PFSK-1 (cell line): Measurements from ENCODE around the gene HOXC10.

ENCODE experiments used
- FOXP2 ChIP-seq: optimal IDR thresholded peaks from 2 replicates; pipeline ENCODE3; 2011; ENCODE audit warnings: borderline replicate concordance, control low read depth, inconsistent platforms; ENCODE audit not compliant: insufficient read depth; ENCODE audit errors: extremely low read length, extremely low read depth
- POLR2AphosphoS5 ChIP-seq: IDR thresholded peaks from 2 replicates; pipeline ENCODE4 v1.6.1; 2012; ENCODE audit warnings: low read depth, mild to moderate bottlenecking, control low read depth, low read length, moderate library complexity
- REST ChIP-seq, 2 experiments: IDR thresholded peaks; 2 replicates each; pipeline versions ENCODE4 v1.6.1 to v1.8.0; 2011 to 2012; ENCODE audit warnings: low read depth in 2 of 2, low read length in 2 of 2, control low read depth in 1 of 2, inconsistent platforms in 1 of 2, mild to moderate bottlenecking in 1 of 2, moderate library complexity in 1 of 2; ENCODE audit not compliant: insufficient read depth in 1 of 2
- SIN3A ChIP-seq: IDR thresholded peaks from 2 replicates; pipeline ENCODE4 v1.6.1; 2012; ENCODE audit warnings: mild to moderate bottlenecking, low read length, moderate library complexity, borderline replicate concordance; ENCODE audit not compliant: insufficient read depth
- TAF1 ChIP-seq: IDR thresholded peaks from 2 replicates; pipeline ENCODE4 v1.6.1; 2012; ENCODE audit warnings: low read length, control low read depth, borderline replicate concordance; ENCODE audit not compliant: insufficient read depth

GRCh38 chr12:54019091-54019811 is 34.3 kb downstream of the HOXC10 start:
- TF ChIP-seq POLR2AphosphoS5 (no peak), TAF1 (no peak), SIN3A (no peak), REST (IDR thresholded peaks at IDR 0.05; ENCODE audit: insufficient read depth in 1 of 2, low read depth in 2 of 2, low read length in 2 of 2) (no peak), FOXP2 (no peak)
